LHCN-M2 (cell line): ENCODE results near the gene TSPAN17. TPM values are rescaled to one million over a fixed set of nuclear protein-coding genes. Genes with fewer than 3 reads are reported as not detected.
A peak's percentile ranks its signal among the peaks of the same experiment; 100 is the strongest.

Experiments used
- DNase-seq: peaks from one replicate; pipeline ENCODE4 v3.0.0-alpha.2; 2012; ENCODE audit warnings: low read depth
- total RNA-seq: library from RNA; depleted of rRNA; stranded (reverse); fragments of >200 nt; gene quantifications from 2 replicates; pipeline ENCODE4 v1.2.3, GENCODE V29; 2014

The TSPAN17 gene
- total RNA-seq, 1 experiment from 2014 or later: 49.7 TPM

- no peak for DNase-seq
Observed at GRCh38 chr5:176659860-176660461, 12.7 kb downstream of the TSPAN17 start.

- no peak for DNase-seq
Observed at GRCh38 chr5:176660530-176660859, 13.2 kb downstream of the TSPAN17 start.

- peak; percentile 55 for DNase-seq
Observed at GRCh38 chr5:176660860-176661641, 13.8 kb downstream of the TSPAN17 start.

- no peak for DNase-seq
Observed at GRCh38 chr5:176661676-176662075, 14.4 kb downstream of the TSPAN17 start.

- no peak for DNase-seq
Observed at GRCh38 chr5:176662371-176663333, 15.4 kb downstream of the TSPAN17 start.

- no peak for DNase-seq
Observed at GRCh38 chr5:176663566-176663965, 16.3 kb downstream of the TSPAN17 start.

GRCh38 chr5:176664479-176664878 is 17.2 kb downstream of the TSPAN17 start:
- no peak for DNase-seq

- no peak for DNase-seq
Observed at GRCh38 chr5:176664886-176665285, 17.6 kb downstream of the TSPAN17 start.

- DNase-seq: no peak
Observed at GRCh38 chr5:176665517-176665916, 18.2 kb downstream of the TSPAN17 start.

- no peak for DNase-seq
Observed at GRCh38 chr5:176667637-176668036, 20.4 kb downstream of the TSPAN17 start.

- no peak for DNase-seq
Observed at GRCh38 chr5:176670449-176670848, 23.2 kb downstream of the TSPAN17 start.

- DNase-seq: no peak
Observed at GRCh38 chr5:176671399-176671798, 24.1 kb downstream of the TSPAN17 start.

GRCh38 chr5:176671890-176672747 is 24.8 kb downstream of the TSPAN17 start:
- DNase-seq: no peak

- no peak for DNase-seq
Observed at GRCh38 chr5:176673651-176674583, 26.6 kb downstream of the TSPAN17 start.

GRCh38 chr5:176674799-176675198 is 27.5 kb downstream of the TSPAN17 start:
- no peak for DNase-seq

GRCh38 chr5:176675676-176676360 is 28.5 kb downstream of the TSPAN17 start:
- no peak for DNase-seq

- peak; percentile 39 for DNase-seq
Observed at GRCh38 chr5:176676361-176676824, 29.1 kb downstream of the TSPAN17 start.

- no peak for DNase-seq
Observed at GRCh38 chr5:176677209-176677939, 30.1 kb downstream of the TSPAN17 start.

- no peak for DNase-seq
Observed at GRCh38 chr5:176678584-176678983, 31.3 kb downstream of the TSPAN17 start.
